ENCODE measurements around the gene KCTD19. TPM values are rescaled to one million over a fixed set of nuclear protein-coding genes. Genes with fewer than 3 reads are reported as not detected.

KCTD19 gene
- total RNA-seq, 3 donors from 2014 or later = 0.05 TPM; not detected in 2

DNA sequence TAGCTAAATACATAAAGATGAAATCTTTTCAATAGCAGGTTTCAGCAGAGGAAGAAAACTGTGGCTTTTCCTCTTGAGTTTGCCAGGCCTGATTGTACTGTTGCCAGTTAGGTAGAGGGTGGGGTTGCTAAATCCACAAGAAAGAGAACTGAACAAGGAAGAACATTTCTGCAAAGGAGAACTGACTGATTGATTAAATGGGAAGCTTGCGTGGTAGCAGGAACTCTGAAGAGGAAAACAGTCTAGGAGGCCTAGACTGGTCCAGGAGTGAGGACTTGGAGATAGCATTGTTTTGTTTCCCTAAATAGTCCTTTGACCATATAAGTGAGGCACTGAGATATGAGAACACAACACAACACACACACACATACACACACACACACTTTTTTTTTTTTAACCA, 18.9 kb upstream of the KCTD19 start:
- peak; percentile 95 for ATAC-seq

GRCh38 chr16:67342616-67343015, 16.1 kb upstream of the KCTD19 start:
- DNase-seq (no peak), ATAC-seq (no peak)
- no peak for TF ChIP-seq CTCF (IDR thresholded peaks at IDR 0.05)
- Histone ChIP-seq H3K36me3 (ENCODE audit: low read depth) (no peaks in the 10 kb centered on the region), H3K9me3 (no peaks in the 10 kb centered on the region), H3K4me1 (ENCODE audit: low read depth) (peaks cover 4% of the 10 kb centered on the region), H3K4me3 (no peak overlapping the region)
- intact Hi-C loops (cut with DNase I, micrococcal nuclease) = no loop called here

More for the DNA sequence above, 18.9 kb upstream of the KCTD19 start:
- peaks cover 4% of the 10 kb centered on the region for H3K4me1 ChIP-seq (ENCODE audit: low read depth)
- no peaks in the 10 kb centered on the region for H3K36me3 ChIP-seq (ENCODE audit: low read depth)
- H3K4me3 ChIP-seq = no peak overlapping the region
- TF ChIP-seq CTCF (IDR thresholded peaks at IDR 0.05) = no peak
- intact Hi-C loops (cut with DNase I, micrococcal nuclease) = no loop called here
- no peaks in the 10 kb centered on the region for H3K9me3 ChIP-seq
- peak in 1 of 3 donors; percentile 56 for DNase-seq

GRCh38 chr16:67341250-67341649, 14.7 kb upstream of the KCTD19 start:
- no peak for DNase-seq
- no peaks in the 10 kb centered on the region for H3K36me3 ChIP-seq (ENCODE audit: low read depth)
- no peaks in the 10 kb centered on the region for H3K9me3 ChIP-seq
- ATAC-seq = no peak
- no peaks in the 10 kb centered on the region for H3K4me1 ChIP-seq (ENCODE audit: low read depth)
- TF ChIP-seq CTCF (IDR thresholded peaks at IDR 0.05) = no peak
- intact Hi-C loops (cut with DNase I, micrococcal nuclease) = no loop called here
- no peak overlapping the region for H3K4me3 ChIP-seq

- H3K36me3 ChIP-seq (ENCODE audit: low read depth) = no peaks in the 10 kb centered on the region
- DNase-seq = no peak
- H3K4me1 ChIP-seq (ENCODE audit: low read depth) = no peaks in the 10 kb centered on the region
- TF ChIP-seq CTCF (IDR thresholded peaks at IDR 0.05) = no peak
- ATAC-seq = no peak
- no peaks in the 10 kb centered on the region for H3K9me3 ChIP-seq
- no peak overlapping the region for H3K4me3 ChIP-seq
- intact Hi-C loops (cut with DNase I, micrococcal nuclease) = no loop called here
Measured at GRCh38 chr16:67339453-67339852, 12.9 kb upstream of the KCTD19 start.

DNA sequence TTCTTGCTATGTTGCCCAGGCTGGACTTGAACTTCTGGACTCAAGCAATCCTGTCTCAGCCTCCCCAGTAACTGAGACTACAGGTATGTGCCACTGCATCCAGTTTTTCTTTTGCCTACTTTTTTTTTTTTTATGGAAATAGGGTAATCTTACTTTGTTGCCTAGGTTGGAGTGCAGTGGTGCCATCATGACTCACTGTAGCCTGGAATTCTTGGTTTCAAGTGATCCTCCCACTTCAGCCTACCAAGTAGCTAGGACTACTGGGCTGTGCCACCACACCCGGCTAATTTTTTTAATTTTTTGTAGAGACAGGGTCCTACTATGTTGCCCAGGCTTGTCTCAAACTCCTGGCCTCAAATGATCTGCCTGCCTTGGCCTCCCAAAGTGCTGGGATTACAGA, 10.1 kb upstream of the KCTD19 start:
- no peak for TF ChIP-seq CTCF (IDR thresholded peaks at IDR 0.05)
- Histone ChIP-seq H3K9me3 (no peaks in the 10 kb centered on the region), H3K4me3 (no peak overlapping the region), H3K36me3 (ENCODE audit: low read depth) (no peaks in the 10 kb centered on the region), H3K4me1 (ENCODE audit: low read depth) (no peaks in the 10 kb centered on the region)
- DNase-seq (no peak), ATAC-seq (no peak)
- intact Hi-C loops (cut with DNase I, micrococcal nuclease) = no loop called here

DNA sequence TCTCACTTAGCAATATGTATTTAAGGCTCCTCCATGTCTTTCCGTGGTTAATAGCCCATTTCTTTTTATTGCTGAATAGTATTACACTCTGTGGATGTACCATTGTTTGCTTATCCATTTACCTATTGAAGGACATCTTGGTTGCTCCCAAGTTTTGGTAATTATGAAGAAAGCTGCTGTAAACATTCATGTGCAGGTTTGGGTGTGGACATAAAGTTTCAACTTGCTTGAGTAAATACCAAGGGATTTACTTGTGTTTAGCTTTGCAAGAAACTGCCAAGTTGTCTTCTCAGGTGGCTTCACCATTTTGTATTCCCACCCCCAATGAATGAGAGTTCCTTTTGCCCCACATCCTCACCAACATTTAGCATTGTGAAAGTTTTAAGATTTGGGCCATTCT, 9.6 kb upstream of the KCTD19 start:
- no peaks in the 10 kb centered on the region for H3K4me1 ChIP-seq (ENCODE audit: low read depth)
- intact Hi-C loops (cut with DNase I, micrococcal nuclease) = no loop called here
- TF ChIP-seq CTCF (IDR thresholded peaks at IDR 0.05) = no peak
- ATAC-seq (peak; percentile 8), DNase-seq (no peak)
- H3K9me3 ChIP-seq = no peaks in the 10 kb centered on the region
- no peaks in the 10 kb centered on the region for H3K36me3 ChIP-seq (ENCODE audit: low read depth)
- no peak overlapping the region for H3K4me3 ChIP-seq

Measured in mucosa of descending colon (tissue), 3 donors.